Measurements from ENCODE around the gene GPI. TPM values are rescaled to one million over a fixed set of nuclear protein-coding genes. Genes with fewer than 3 reads are reported as not detected.

Gene GPI
- total and polyA plus RNA-seq, 2 of the 13 experiments (the other 11 are each of a cell fraction or from before 2014, with no cell fraction given), result 147 to 167 TPM

DNA sequence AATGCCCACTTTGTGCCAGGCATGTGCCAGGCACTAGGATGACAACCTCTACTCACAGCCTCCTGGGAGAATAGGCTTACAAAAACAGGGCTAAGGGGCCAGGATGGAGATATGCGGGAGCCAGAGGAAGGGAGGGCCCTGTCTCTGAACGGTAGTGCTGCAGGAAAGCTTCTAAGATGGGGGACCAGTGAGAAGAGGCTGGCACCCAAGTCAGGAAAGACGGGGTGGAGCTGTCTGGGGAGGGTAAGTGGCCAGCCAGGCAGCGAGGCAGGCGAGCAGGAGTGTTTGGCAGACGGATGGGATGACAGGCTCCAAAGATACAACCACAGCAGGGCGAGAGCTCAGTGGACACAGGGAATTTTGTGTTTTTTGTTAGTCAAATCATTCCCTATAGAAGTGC lies 44.7 kb upstream of the GPI start (continued):
- TF ChIP-seq U2AF1 (optimal IDR thresholded peaks at IDR 0.05; ENCODE audit: low read depth, low read length), result no peak
- no peak for TF ChIP-seq ISX (CRISPR knock-in tag; conservative IDR thresholded peaks at IDR 0.05)
- TF ChIP-seq ZNF124 (CRISPR knock-in tag; IDR thresholded peaks at IDR 0.05), result no peak
- TF ChIP-seq MAFK (conservative IDR thresholded peaks at IDR 0.05 in 1 of 2, IDR thresholded peaks at IDR 0.05 in 1 of 2; ENCODE audit: low read length in 2 of 2), result no peak

DNA sequence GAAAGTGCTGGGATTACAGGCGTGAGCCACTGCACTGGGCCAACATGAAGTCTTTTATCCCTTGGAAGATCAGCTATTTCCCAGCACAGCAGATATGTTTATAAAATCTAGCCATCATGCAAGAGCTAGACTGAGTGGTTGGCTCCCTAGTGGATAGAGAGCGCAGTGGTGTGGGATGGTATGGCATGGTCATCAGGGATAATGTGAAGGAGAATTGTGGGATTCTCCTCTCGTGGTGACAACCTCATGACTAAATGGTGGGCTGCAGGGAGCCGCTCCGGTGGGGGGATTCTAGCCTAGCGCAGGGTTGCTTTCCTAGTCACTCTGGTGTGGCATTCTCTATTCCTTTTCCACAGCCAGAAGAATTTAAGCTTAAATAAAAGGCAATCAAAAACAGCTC lies 43.3 kb upstream of the GPI start:
- no peak for DNase-seq (ENCODE audit: low spot score)
- Histone ChIP-seq H3K9me3 (ENCODE audit: low read length) (no peaks in the 10 kb centered on the region), H3K4me3 (replicated peaks in 1 of 3; ENCODE audit: insufficient read depth in 1 of 3, low read depth in 2 of 3, low read length in 3 of 3) (no peak overlapping the region), H3K4me1 (ENCODE audit: insufficient read depth, low read length) (peaks cover 3% of the 10 kb centered on the region), H3K36me3 (replicated peaks in 1 of 2; ENCODE audit: control insufficient read depth in 1 of 2, insufficient read depth in 2 of 2, low read length in 2 of 2) (peaks cover 14 to 43% of the 10 kb centered on the region in 2 experiments), H3K9ac (ENCODE audit: insufficient read depth, low read depth, low read length) (no peak overlapping the region), H2AFZ (ENCODE audit: low read length) (no peak overlapping the region), H4K20me1 (ENCODE audit: insufficient read depth, low read length) (0 out of 2 replicates have a peak, but pooled peaks cover 6% of the 10 kb centered on the region), H3K79me2 (ENCODE audit: insufficient read depth, low read length) (peaks cover 4% of the 10 kb centered on the region), H3K27ac (ENCODE audit: extremely low read length, insufficient read depth, low read length) (no peak overlapping the region), H3K4me2 (ENCODE audit: low read depth, low read length) (no peak overlapping the region), H3K27me3 (ENCODE audit: control insufficient read depth in 1 of 2, insufficient read depth in 2 of 2, low read length in 2 of 2) (no peaks in the 10 kb centered on the region)
- intact Hi-C loops (cut with micrococcal nuclease; ENCODE audit: unreplicated experiment), result no loop called here
- ChIA-PET POLR2A (no interaction called here), CTCF (ENCODE audit: low intra/inter-chr PET ratio, low total read pairs) (no interaction called here)
- 97% methylated on average over 6 of the region's 6 CpGs for WGBS (ENCODE audit: low lambda C conversion rate)
- no peak for ATAC-seq
- BruUV-seq (replicated peaks), result no TSS peak
- in situ Hi-C loops (cut with HindIII; ENCODE audit: extremely low pct_ligation_motif_present, low pct_unique_long_range_greater_than_20kb), result no loop called here
- FAIRE-seq, result no peak
- TF ChIP-seq NPAS2 (CRISPR knock-in tag; IDR thresholded peaks at IDR 0.05; ENCODE audit: borderline replicate concordance), result no peak
- TF ChIP-seq, protein P1, sequence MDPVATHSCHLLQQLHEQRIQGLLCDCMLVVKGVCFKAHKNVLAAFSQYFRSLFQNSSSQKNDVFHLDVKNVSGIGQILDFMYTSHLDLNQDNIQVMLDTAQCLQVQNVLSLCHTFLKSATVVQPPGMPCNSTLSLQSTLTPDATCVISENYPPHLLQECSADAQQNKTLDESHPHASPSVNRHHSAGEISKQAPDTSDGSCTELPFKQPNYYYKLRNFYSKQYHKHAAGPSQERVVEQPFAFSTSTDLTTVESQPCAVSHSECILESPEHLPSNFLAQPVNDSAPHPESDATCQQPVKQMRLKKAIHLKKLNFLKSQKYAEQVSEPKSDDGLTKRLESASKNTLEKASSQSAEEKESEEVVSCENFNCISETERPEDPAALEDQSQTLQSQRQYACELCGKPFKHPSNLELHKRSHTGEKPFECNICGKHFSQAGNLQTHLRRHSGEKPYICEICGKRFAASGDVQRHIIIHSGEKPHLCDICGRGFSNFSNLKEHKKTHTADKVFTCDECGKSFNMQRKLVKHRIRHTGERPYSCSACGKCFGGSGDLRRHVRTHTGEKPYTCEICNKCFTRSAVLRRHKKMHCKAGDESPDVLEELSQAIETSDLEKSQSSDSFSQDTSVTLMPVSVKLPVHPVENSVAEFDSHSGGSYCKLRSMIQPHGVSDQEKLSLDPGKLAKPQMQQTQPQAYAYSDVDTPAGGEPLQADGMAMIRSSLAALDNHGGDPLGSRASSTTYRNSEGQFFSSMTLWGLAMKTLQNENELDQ (CRISPR knock-in tag; IDR thresholded peaks at IDR 0.05; ENCODE audit: borderline replicate concordance), result no peak
- no peak for TF ChIP-seq ATM (IDR thresholded peaks at IDR 0.05; ENCODE audit: borderline replicate concordance)
- no peak for TF ChIP-seq ZNF543 (CRISPR knock-in tag; IDR thresholded peaks at IDR 0.05)
- TF ChIP-seq, protein P2, sequence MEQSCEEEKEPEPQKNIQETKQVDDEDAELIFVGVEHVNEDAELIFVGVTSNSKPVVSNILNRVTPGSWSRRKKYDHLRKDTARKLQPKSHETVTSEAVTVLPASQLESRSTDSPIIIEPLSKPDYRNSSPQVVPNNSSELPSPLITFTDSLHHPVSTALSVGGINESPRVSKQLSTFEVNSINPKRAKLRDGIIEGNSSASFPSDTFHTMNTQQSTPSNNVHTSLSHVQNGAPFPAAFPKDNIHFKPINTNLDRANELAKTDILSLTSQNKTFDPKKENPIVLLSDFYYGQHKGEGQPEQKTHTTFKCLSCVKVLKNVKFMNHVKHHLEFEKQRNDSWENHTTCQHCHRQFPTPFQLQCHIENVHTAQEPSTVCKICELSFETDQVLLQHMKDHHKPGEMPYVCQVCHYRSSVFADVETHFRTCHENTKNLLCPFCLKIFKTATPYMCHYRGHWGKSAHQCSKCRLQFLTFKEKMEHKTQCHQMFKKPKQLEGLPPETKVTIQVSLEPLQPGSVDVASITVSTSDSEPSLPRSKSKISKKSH (CRISPR knock-in tag; IDR thresholded peaks at IDR 0.05; ENCODE audit: borderline replicate concordance), result no peak
- TF ChIP-seq ZNF124 (CRISPR knock-in tag; IDR thresholded peaks at IDR 0.05), result no peak
- TF ChIP-seq, protein P3, sequence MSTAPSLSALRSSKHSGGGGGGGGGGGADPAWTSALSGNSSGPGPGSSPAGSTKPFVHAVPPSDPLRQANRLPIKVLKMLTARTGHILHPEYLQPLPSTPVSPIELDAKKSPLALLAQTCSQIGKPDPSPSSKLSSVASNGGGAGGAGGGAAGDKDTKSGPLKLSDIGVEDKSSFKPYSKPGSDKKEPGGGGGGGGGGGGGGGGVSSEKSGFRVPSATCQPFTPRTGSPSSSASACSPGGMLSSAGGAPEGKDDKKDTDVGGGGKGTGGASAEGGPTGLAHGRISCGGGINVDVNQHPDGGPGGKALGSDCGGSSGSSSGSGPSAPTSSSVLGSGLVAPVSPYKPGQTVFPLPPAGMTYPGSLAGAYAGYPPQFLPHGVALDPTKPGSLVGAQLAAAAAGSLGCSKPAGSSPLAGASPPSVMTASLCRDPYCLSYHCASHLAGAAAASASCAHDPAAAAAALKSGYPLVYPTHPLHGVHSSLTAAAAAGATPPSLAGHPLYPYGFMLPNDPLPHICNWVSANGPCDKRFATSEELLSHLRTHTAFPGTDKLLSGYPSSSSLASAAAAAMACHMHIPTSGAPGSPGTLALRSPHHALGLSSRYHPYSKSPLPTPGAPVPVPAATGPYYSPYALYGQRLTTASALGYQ (CRISPR knock-in tag; IDR thresholded peaks at IDR 0.05), result no peak
- TF ChIP-seq, protein P4, sequence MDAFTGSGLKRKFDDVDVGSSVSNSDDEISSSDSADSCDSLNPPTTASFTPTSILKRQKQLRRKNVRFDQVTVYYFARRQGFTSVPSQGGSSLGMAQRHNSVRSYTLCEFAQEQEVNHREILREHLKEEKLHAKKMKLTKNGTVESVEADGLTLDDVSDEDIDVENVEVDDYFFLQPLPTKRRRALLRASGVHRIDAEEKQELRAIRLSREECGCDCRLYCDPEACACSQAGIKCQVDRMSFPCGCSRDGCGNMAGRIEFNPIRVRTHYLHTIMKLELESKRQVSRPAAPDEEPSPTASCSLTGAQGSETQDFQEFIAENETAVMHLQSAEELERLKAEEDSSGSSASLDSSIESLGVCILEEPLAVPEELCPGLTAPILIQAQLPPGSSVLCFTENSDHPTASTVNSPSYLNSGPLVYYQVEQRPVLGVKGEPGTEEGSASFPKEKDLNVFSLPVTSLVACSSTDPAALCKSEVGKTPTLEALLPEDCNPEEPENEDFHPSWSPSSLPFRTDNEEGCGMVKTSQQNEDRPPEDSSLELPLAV (CRISPR knock-in tag; conservative IDR thresholded peaks at IDR 0.05; ENCODE audit: low read depth), result no peak
- TF ChIP-seq, protein P5, sequence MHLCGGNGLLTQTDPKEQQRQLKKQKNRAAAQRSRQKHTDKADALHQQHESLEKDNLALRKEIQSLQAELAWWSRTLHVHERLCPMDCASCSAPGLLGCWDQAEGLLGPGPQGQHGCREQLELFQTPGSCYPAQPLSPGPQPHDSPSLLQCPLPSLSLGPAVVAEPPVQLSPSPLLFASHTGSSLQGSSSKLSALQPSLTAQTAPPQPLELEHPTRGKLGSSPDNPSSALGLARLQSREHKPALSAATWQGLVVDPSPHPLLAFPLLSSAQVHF (CRISPR knock-in tag; IDR thresholded peaks at IDR 0.05), result no peak
- no peak for TF ChIP-seq SCMH1 (CRISPR knock-in tag; IDR thresholded peaks at IDR 0.05; ENCODE audit: borderline replicate concordance)
- TF ChIP-seq CBFB (CRISPR knock-in tag; IDR thresholded peaks at IDR 0.05), result no peak
- TF ChIP-seq ZFP36L2 (CRISPR knock-in tag; IDR thresholded peaks at IDR 0.05), result no peak
